PFSK-1 (cell line): ENCODE measurements around the gene ARL15.

ENCODE experiments used
- POLR2AphosphoS5 ChIP-seq: IDR thresholded peaks from 2 replicates; pipeline ENCODE4 v1.6.1; 2012; ENCODE audit warnings: low read depth, mild to moderate bottlenecking, control low read depth, low read length, moderate library complexity
- TAF1 ChIP-seq: IDR thresholded peaks from 2 replicates; pipeline ENCODE4 v1.6.1; 2012; ENCODE audit warnings: low read length, control low read depth, borderline replicate concordance; ENCODE audit not compliant: insufficient read depth
- TF ChIP-seq, protein P1 (sequence below), 2 experiments: IDR thresholded peaks; 2 replicates each; pipeline versions ENCODE4 v1.6.1 to v1.8.0; 2011 to 2012; ENCODE audit warnings: low read depth in 2 of 2, low read length in 2 of 2, control low read depth in 1 of 2, inconsistent platforms in 1 of 2, mild to moderate bottlenecking in 1 of 2, moderate library complexity in 1 of 2; ENCODE audit not compliant: insufficient read depth in 1 of 2

DNA sequence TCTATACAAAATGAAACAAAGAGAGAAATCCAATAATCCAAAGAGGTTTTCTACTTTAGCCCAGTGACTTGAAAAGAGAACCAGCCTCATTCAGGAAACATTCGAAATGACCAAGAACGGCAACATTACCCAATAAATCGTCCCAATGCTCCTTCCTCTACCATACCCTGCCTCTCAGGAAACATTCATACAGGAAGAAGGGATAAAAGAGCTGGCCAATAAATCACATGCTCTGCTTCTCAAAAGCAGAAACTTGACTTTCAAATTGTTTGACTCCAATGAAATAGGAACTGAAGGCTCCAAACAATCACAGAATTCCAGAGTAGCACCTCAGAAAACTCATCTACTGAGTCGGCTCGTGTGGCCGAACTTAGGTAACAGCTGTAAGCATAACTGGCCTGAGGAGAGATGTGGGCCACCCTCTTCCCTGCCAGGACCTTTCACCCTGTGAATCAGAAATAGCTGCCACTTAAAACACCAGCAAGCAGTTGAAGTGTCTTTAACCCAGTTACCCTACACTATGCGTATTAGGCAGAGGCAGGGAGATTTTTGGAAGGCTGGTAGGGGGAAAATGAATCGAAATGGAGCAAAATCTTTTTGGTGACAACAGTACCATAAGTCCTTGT, 14.6 kb downstream of the ARL15 start:
- TF ChIP-seq, protein P1, sequence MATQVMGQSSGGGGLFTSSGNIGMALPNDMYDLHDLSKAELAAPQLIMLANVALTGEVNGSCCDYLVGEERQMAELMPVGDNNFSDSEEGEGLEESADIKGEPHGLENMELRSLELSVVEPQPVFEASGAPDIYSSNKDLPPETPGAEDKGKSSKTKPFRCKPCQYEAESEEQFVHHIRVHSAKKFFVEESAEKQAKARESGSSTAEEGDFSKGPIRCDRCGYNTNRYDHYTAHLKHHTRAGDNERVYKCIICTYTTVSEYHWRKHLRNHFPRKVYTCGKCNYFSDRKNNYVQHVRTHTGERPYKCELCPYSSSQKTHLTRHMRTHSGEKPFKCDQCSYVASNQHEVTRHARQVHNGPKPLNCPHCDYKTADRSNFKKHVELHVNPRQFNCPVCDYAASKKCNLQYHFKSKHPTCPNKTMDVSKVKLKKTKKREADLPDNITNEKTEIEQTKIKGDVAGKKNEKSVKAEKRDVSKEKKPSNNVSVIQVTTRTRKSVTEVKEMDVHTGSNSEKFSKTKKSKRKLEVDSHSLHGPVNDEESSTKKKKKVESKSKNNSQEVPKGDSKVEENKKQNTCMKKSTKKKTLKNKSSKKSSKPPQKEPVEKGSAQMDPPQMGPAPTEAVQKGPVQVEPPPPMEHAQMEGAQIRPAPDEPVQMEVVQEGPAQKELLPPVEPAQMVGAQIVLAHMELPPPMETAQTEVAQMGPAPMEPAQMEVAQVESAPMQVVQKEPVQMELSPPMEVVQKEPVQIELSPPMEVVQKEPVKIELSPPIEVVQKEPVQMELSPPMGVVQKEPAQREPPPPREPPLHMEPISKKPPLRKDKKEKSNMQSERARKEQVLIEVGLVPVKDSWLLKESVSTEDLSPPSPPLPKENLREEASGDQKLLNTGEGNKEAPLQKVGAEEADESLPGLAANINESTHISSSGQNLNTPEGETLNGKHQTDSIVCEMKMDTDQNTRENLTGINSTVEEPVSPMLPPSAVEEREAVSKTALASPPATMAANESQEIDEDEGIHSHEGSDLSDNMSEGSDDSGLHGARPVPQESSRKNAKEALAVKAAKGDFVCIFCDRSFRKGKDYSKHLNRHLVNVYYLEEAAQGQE (IDR thresholded peaks at IDR 0.05; ENCODE audit: insufficient read depth in 1 of 2, low read depth in 2 of 2, low read length in 2 of 2): no peak
- no peak for TF ChIP-seq POLR2AphosphoS5
- no peak for TF ChIP-seq TAF1
